Activated naive CD4-positive, alpha-beta T cell treated with anti-CD3 and anti-CD28 coated beads, Interleukin-2, amount 10 ng/mL, durations not matched to agents 7 days and 5 days (primary cell): Measurements from ENCODE around the gene SIN3B.
"Not testable (repeated sequence)": the region's sequence is repeated elsewhere in the genome, so short reads cannot be mapped to it uniquely, and the experiment has no call there.

Experiments
- CTCF ChIA-PET: fragments of 350-600 bp; sonication (Branson Sonifier 250); formaldehyde crosslinking; loops from one replicate; lab custom pipeline; 2021; ENCODE audit warnings: antibody characterized with exemption; lab: Charles Lee
- DNase-seq: peaks from one replicate; pipeline ENCODE4 v3.0.0-alpha.2; 2020
- H3K27ac Mint-ChIP-seq: one replicate; pipeline ENCODE4 v1.8.0; 2021; ENCODE audit warnings: mild to moderate bottlenecking, moderate library complexity, mixed read lengths
- H3K27me3 Mint-ChIP-seq: one replicate; pipeline ENCODE4 v1.8.0; 2021; ENCODE audit warnings: mild to moderate bottlenecking, mixed read lengths
- H3K36me3 Mint-ChIP-seq: one replicate; pipeline ENCODE4 v1.8.0; 2021; ENCODE audit warnings: mixed read lengths
- H3K4me1 Mint-ChIP-seq: one replicate; pipeline ENCODE4 v1.8.0; 2021; ENCODE audit warnings: mixed read lengths
- H3K4me3 Mint-ChIP-seq: one replicate; pipeline ENCODE4 v1.8.0; 2021; ENCODE audit warnings: mild to moderate bottlenecking, moderate library complexity, mixed read lengths
- H3K9me3 Mint-ChIP-seq: one replicate; pipeline ENCODE4 v1.8.0; 2021; ENCODE audit warnings: mixed read lengths

The SIN3B gene

DNA sequence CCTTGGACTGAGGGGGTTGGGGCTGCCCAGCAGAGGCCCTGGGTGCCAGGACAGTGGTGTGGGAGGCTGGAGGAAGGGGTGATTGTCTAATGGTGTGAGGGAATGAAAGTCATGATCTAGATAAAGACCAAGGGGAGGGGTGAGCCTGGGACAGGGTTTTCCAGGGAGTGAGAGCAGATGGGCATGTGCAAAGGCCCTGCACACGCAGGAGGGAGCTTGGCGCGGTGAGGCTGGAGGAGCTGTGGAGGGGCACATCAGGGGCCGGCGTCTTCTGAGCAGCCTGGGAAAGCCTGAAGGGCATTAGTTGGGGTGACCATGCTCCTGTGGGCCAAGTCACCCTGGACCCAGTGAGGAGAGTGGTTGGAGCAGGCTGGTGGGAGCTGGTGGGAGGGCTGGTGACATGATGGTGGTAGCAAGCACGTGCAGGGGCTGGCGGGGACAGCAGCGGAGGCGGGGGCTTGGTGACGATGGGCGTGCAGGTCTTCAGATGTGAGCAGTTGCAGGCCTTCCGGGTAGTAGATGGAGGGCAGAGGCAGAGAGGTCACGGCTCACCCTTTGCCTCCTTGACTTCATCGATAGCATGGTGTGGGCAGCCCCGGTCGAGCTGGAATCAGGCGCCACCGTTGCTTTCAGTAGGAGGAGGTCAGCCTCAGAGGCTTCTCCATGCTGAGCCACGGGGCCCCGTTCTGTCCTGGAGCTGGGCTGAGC is 39.4 kb downstream of the SIN3B start:
- Mint-ChIP-seq H3K4me3 (no peak overlapping the region), H3K27ac (no peak overlapping the region), H3K9me3 (no peaks in the 10 kb centered on the region), H3K4me1 (no peaks in the 10 kb centered on the region), H3K36me3 (peaks cover 17% of the 10 kb centered on the region), H3K27me3 (no peaks in the 10 kb centered on the region)
- CTCF ChIA-PET = no interaction called here
- no peak for DNase-seq

DNA sequence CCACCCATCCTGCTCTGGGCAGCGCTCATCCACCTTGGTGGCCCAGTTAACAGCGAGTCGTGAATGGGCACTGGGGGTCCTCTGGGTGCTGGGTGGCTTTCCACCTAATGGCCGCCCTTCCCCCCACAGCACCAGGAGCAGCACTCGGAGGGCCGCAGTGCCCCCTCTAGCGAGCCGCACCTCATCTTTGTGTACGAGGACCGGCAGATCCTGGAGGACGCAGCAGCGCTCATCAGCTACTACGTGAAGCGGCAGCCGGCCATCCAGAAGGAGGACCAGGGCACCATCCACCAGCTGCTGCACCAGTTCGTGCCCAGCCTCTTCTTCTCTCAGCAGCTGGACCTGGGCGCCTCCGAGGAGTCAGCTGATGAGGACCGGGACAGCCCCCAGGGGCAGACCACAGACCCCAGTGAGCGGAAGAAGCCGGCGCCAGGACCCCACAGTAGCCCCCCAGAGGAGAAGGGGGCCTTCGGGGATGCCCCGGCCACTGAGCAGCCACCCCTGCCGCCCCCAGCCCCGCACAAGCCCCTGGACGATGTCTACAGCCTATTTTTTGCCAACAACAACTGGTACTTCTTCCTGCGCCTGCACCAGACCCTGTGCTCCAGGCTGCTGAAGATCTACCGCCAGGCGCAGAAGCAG is 40.3 kb downstream of the SIN3B start:
- DNase-seq = no peak
- H3K27ac Mint-ChIP-seq = no peak overlapping the region
- no peaks in the 10 kb centered on the region for H3K27me3 Mint-ChIP-seq
- peaks cover 4% of the 10 kb centered on the region for H3K4me1 Mint-ChIP-seq
- H3K36me3 Mint-ChIP-seq = peaks cover 22% of the 10 kb centered on the region
- CTCF ChIA-PET = no interaction called here
- peaks cover 3% of the 10 kb centered on the region for H3K9me3 Mint-ChIP-seq
- H3K4me3 Mint-ChIP-seq = no peak overlapping the region

GRCh38 chr19:16871871-16872270 is 42.7 kb downstream of the SIN3B start:
- H3K9me3 Mint-ChIP-seq = peaks cover 8% of the 10 kb centered on the region
- peaks cover 15% of the 10 kb centered on the region for H3K4me1 Mint-ChIP-seq
- H3K27ac Mint-ChIP-seq = no peak overlapping the region
- CTCF ChIA-PET = no interaction called here
- no peaks in the 10 kb centered on the region for H3K27me3 Mint-ChIP-seq
- DNase-seq = no peak
- peaks cover 33% of the 10 kb centered on the region for H3K36me3 Mint-ChIP-seq
- H3K4me3 Mint-ChIP-seq = no peak overlapping the region

GRCh38 chr19:16872728-16873127 is 43.5 kb downstream of the SIN3B start:
- no peak overlapping the region for H3K27ac Mint-ChIP-seq
- peaks cover 38% of the 10 kb centered on the region for H3K36me3 Mint-ChIP-seq

GRCh38 chr19:16873594-16873993 is 44.4 kb downstream of the SIN3B start:
- H3K4me1 Mint-ChIP-seq = peaks cover 19% of the 10 kb centered on the region
- H3K4me3 Mint-ChIP-seq = no peak overlapping the region
- CTCF ChIA-PET = interaction anchor here (0.6 kb wide), 1 partner anchor 102 kb away, joined by 4 read pairs; no protein-coding TSS in a partner anchor
- H3K27me3 Mint-ChIP-seq = no peaks in the 10 kb centered on the region
- H3K9me3 Mint-ChIP-seq = peaks cover 8% of the 10 kb centered on the region
- no peak for DNase-seq
- peaks cover 39% of the 10 kb centered on the region for H3K36me3 Mint-ChIP-seq
- H3K27ac Mint-ChIP-seq = no peak overlapping the region

More at GRCh38 chr19:16872728-16873127, 43.5 kb downstream of the SIN3B start:
- CTCF ChIA-PET = no interaction called here
- peaks cover 8% of the 10 kb centered on the region for H3K9me3 Mint-ChIP-seq
- peaks cover 19% of the 10 kb centered on the region for H3K4me1 Mint-ChIP-seq
- no peak overlapping the region for H3K4me3 Mint-ChIP-seq
- H3K27me3 Mint-ChIP-seq = no peaks in the 10 kb centered on the region
- DNase-seq = no peak

- Mint-ChIP-seq H3K4me3 (no peak overlapping the region), H3K9me3 (peaks cover 8% of the 10 kb centered on the region), H3K27ac (peak overlapping the region; percentile 80), H3K4me1 (peaks cover 19% of the 10 kb centered on the region), H3K36me3 (peaks cover 46% of the 10 kb centered on the region), H3K27me3 (no peaks in the 10 kb centered on the region)
- CTCF ChIA-PET = interaction anchor here (0.6 kb wide), 1 partner anchor 103 kb away, joined by 4 read pairs; no protein-coding TSS in a partner anchor
- no peak for DNase-seq
Measured at GRCh38 chr19:16874250-16874977, 45.2 kb downstream of the SIN3B start.

GRCh38 chr19:16874978-16875299 is 45.7 kb downstream of the SIN3B start:
- H3K9me3 Mint-ChIP-seq, H3K4me3 Mint-ChIP-seq, DNase-seq, H3K27me3 Mint-ChIP-seq, CTCF ChIA-PET: not testable (repeated sequence)
- peak overlapping the region; percentile 80 for H3K27ac Mint-ChIP-seq
- peaks cover 19% of the 10 kb centered on the region for H3K4me1 Mint-ChIP-seq
- H3K36me3 Mint-ChIP-seq = peaks cover 48% of the 10 kb centered on the region

DNA sequence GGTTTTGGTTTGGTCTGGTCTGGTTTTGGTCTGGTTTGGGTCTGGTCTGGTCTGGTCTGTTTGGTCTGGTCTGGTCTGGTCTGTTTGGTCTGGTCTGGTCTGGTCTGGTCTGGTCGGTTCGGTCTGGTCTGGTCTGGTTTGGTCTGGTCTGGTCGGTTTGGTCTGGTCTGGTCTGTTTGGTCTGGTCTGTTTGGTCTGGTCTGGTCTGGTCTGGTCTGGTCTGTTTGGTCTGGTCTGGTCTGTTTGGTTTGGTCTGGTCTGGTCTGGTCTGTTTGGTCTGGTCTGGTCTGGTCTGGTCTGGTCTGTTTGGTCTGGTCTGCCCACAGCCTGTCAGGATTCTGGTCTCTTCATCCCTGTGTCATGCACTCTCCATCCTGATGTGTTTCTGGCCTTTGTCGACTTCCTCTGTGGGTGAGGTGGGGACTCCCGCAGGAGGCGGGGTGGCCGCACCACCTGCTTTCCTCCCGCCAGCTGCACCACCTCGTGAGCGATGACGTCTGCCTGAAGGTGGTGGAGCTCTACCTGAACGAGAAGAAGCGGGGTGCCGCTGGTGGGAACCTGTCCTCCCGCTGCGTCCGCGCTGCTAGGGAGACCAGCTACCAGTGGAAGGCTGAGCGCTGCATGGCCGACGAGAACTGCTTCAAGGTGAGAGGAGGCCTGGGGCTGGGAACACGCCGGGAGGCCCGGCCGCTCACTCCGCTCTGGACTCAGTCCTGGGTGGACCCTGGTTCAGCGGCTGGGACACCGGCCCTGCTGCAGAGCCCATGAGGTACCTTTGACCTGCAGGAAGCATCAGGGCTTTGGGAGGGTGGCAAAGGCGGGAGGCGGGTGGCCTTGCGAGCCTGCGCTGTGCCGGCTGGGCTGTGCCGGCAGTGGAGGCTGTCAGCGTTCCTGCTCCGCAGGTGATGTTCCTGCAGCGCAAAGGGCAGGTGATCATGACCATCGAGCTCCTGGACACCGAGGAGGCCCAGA is 46.7 kb downstream of the SIN3B start:
- CTCF ChIA-PET = no interaction called here
- H3K9me3 Mint-ChIP-seq = peaks cover 10% of the 10 kb centered on the region
- no peak overlapping the region for H3K4me3 Mint-ChIP-seq
- H3K36me3 Mint-ChIP-seq = peaks cover 58% of the 10 kb centered on the region
- peaks cover 22% of the 10 kb centered on the region for H3K4me1 Mint-ChIP-seq
- DNase-seq = no peak
- no peaks in the 10 kb centered on the region for H3K27me3 Mint-ChIP-seq
- peak overlapping the region; percentile 45 for H3K27ac Mint-ChIP-seq

DNA sequence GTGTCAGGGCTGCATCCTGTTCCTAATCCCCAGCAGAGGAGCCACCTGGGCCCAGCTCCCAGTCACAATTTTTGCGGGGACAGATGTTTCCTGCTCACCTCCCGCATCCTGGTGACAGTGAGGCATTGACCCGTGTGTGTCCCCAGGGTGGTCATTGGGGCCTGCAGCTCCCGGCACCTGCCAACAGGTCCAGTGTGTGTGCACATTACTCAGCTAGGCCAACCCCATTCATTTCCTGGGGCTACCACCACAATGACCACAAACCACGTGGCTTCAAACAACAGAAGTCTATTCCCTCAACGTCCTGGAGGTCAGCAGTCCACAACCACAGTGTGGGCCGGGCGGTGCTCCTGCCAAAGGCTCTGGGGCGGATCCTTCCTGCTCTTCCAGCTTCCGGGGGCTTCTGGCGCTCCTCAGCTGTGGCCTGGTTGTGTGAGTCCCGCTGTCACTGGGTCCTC is 47.7 kb downstream of the SIN3B start:
- Mint-ChIP-seq H3K27me3 (no peaks in the 10 kb centered on the region), H3K9me3 (peaks cover 17% of the 10 kb centered on the region), H3K36me3 (peaks cover 58% of the 10 kb centered on the region), H3K4me3 (no peak overlapping the region), H3K27ac (no peak overlapping the region), H3K4me1 (peaks cover 22% of the 10 kb centered on the region)
- CTCF ChIA-PET = no interaction called here
- no peak for DNase-seq

GRCh38 chr19:16877581-16877980 is 48.4 kb downstream of the SIN3B start:
- Mint-ChIP-seq H3K36me3 (peaks cover 65% of the 10 kb centered on the region), H3K4me1 (peaks cover 24% of the 10 kb centered on the region), H3K9me3 (peaks cover 23% of the 10 kb centered on the region), H3K4me3 (no peak overlapping the region), H3K27ac (no peak overlapping the region), H3K27me3 (no peaks in the 10 kb centered on the region)
- CTCF ChIA-PET = no interaction called here
- no peak for DNase-seq

DNA sequence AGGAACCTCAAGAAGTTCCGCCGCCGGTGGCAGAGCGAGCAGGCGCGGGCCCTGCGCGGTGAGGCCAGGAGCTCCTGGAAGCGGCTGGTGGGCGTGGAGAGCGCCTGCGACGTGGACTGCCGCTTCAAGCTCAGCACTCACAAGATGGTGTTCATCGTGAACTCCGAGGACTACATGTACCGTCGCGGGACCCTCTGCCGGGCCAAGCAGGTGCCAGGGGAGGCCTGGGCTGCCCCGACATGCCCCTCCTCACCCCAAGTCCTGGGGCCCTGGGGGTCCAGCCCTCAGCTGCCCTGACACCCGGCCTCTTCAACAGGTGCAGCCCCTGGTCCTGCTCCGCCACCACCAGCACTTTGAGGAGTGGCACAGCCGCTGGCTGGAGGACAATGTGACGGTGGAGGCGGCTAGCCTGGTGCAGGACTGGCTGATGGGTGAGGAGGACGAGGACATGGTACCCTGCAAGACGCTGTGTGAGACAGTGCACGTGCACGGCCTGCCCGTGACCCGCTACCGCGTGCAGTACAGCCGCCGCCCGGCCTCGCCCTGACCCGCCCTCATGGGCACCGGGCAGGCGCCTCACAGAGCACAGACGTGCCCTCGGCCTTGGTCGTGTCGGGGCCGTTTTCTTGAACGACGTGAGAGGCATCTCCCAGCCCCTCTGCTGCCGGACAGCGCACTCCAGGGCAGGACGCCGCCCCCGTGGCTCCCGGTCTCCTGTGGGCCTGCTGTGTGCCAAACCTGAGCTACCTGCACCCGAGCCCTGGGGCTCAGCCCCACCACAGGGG is 49.2 kb downstream of the SIN3B start:
- Mint-ChIP-seq H3K9me3 (peaks cover 28% of the 10 kb centered on the region), H3K27ac (no peak overlapping the region), H3K36me3 (peaks cover 63% of the 10 kb centered on the region), H3K27me3 (no peaks in the 10 kb centered on the region), H3K4me3 (no peak overlapping the region), H3K4me1 (peaks cover 30% of the 10 kb centered on the region)
- no peak for DNase-seq
- CTCF ChIA-PET = no interaction called here

DNA sequence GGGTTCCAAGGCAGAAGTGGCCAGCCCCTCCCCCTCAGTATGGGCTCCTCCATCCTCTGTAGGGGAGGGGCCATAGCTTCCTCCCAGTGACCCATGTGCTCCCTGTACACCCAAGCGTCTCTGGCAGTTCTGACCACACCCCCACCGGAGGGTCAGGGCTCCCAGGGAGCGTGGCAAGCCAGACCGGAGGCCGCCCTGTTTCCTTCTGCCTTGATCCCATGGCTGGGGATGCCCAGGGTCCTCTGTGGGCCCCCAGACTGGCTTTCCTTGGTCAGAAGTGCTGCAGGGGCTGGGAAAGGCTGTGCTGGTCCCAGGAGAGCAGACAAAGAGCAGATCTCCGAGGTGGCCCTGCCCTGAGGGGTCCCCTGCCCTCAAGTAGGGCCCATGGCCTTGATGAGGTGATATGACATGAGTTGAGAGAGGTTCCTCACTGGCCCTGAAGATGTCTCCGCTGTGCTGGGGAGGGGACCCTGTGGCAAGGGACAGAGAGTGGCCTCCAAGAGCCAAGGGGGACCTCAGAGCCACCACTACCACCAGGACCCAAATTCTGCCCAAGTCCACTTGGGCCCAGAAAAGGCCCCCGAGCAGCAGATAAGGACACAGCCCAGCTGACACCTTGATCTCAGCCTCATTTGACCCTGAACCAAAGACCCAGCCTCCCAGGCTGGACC is 51.8 kb downstream of the SIN3B start:
- Mint-ChIP-seq H3K27ac (no peak overlapping the region), H3K4me1 (peaks cover 32% of the 10 kb centered on the region), H3K9me3 (peaks cover 21% of the 10 kb centered on the region), H3K36me3 (peaks cover 46% of the 10 kb centered on the region), H3K4me3 (no peak overlapping the region), H3K27me3 (peaks cover 7% of the 10 kb centered on the region)
- CTCF ChIA-PET = no interaction called here
- DNase-seq = no peak

GRCh38 chr19:16882146-16882545 is 52.9 kb downstream of the SIN3B start:
- Mint-ChIP-seq H3K9me3 (peaks cover 21% of the 10 kb centered on the region), H3K27me3 (peaks cover 12% of the 10 kb centered on the region), H3K27ac (no peak overlapping the region), H3K4me1 (peaks cover 27% of the 10 kb centered on the region), H3K4me3 (no peak overlapping the region), H3K36me3 (peaks cover 38% of the 10 kb centered on the region)
- CTCF ChIA-PET = no interaction called here
- no peak for DNase-seq
